HepG2 (cell line): Measurements from ENCODE around the gene HSD17B2. TPM values are rescaled to one million over a fixed set of nuclear protein-coding genes. Genes with fewer than 3 reads are reported as not detected.

Experiments used
- ELF3 ChIP-seq: IDR thresholded peaks from 2 replicates; pipeline ENCODE4 v1.6.1; 2016; ENCODE audit warnings: missing genetic modification reagents, missing compliant biosample characterization
- MAF1 ChIP-seq: sonication (generic); formaldehyde crosslinking; IDR thresholded peaks from 2 replicates; pipeline ENCODE4 v1.5.0; 2020; ENCODE audit warnings: missing genetic modification reagents, borderline replicate concordance
- MAFG ChIP-seq: sonication (generic); formaldehyde crosslinking; IDR thresholded peaks from 2 replicates; pipeline ENCODE4 v1.5.1; 2020; ENCODE audit warnings: mild to moderate bottlenecking, missing genetic modification reagents
- MTF2 ChIP-seq: sonication (generic); formaldehyde crosslinking; IDR thresholded peaks from 2 replicates; pipeline ENCODE4 v1.5.0; 2020; ENCODE audit warnings: missing genetic modification reagents, borderline replicate concordance
- NKX3-1 ChIP-seq: sonication (generic); formaldehyde crosslinking; IDR thresholded peaks from 2 replicates; pipeline ENCODE4 v1.5.0; 2020; ENCODE audit warnings: missing genetic modification reagents
- NPAS2 ChIP-seq: sonication (generic); formaldehyde crosslinking; IDR thresholded peaks from 2 replicates; pipeline ENCODE4 v1.8.0; 2022; ENCODE audit warnings: mild to moderate bottlenecking, missing genetic modification reagents, borderline replicate concordance
- PREB ChIP-seq: sonication (generic); formaldehyde crosslinking; IDR thresholded peaks from 2 replicates; pipeline ENCODE4 v1.4.0; 2020; ENCODE audit warnings: missing genetic modification reagents
- RAD21 ChIP-seq: fragments of 450-650 bp; formaldehyde crosslinking; IDR thresholded peaks from 2 replicates; pipeline ENCODE4 v1.5.0; 2020; ENCODE audit warnings: mild to moderate bottlenecking
- TFDP1 ChIP-seq: IDR thresholded peaks from 2 replicates; pipeline ENCODE4 v1.6.1; 2016; ENCODE audit warnings: missing compliant biosample characterization, missing genetic modification reagents, borderline replicate concordance
- TGIF2 ChIP-seq: IDR thresholded peaks from 2 replicates; pipeline ENCODE4 v1.6.1; 2016; ENCODE audit warnings: control low read depth, missing compliant biosample characterization
- TOPORS ChIP-seq: sonication (generic); formaldehyde crosslinking; IDR thresholded peaks from 2 replicates; pipeline ENCODE4 v1.8.0; 2023; ENCODE audit warnings: mild to moderate bottlenecking, missing genetic modification reagents
- ZBTB3 ChIP-seq: sonication (generic); formaldehyde crosslinking; IDR thresholded peaks from 2 replicates; pipeline ENCODE4 v1.4.0; 2020; ENCODE audit warnings: low read depth, mild to moderate bottlenecking, moderate library complexity, missing genetic modification reagents, borderline replicate concordance
- ZBTB34 ChIP-seq: sonication (generic); formaldehyde crosslinking; IDR thresholded peaks from 2 replicates; pipeline ENCODE4 v1.8.0; 2022; ENCODE audit warnings: mild to moderate bottlenecking, missing genetic modification reagents
- ZBTB8A ChIP-seq: sonication (generic); formaldehyde crosslinking; IDR thresholded peaks from 2 replicates; pipeline ENCODE4 v1.4.0; 2020; ENCODE audit warnings: mild to moderate bottlenecking, low read depth, missing genetic modification reagents, borderline replicate concordance
- ZNF180 ChIP-seq: sonication (generic); formaldehyde crosslinking; IDR thresholded peaks from 2 replicates; pipeline ENCODE4 v1.4.0; 2020; ENCODE audit warnings: low read depth, missing genetic modification reagents, borderline replicate concordance
- ZNF205 ChIP-seq: IDR thresholded peaks from 2 replicates; pipeline ENCODE4 v1.6.1; 2018; ENCODE audit warnings: missing biosample characterization, missing genetic modification reagents
- ZNF263 ChIP-seq: sonication (generic); formaldehyde crosslinking; IDR thresholded peaks from 2 replicates; pipeline ENCODE4 v1.4.0; 2020; ENCODE audit warnings: missing genetic modification reagents
- ZNF329 ChIP-seq: sonication (generic); formaldehyde crosslinking; IDR thresholded peaks from 2 replicates; pipeline ENCODE4 v1.9.0; 2021; ENCODE audit warnings: low read depth, mild to moderate bottlenecking, missing genetic modification reagents
- ZNF34 ChIP-seq: sonication (generic); formaldehyde crosslinking; IDR thresholded peaks from 2 replicates; pipeline ENCODE4 v1.4.0; 2020; ENCODE audit warnings: mild to moderate bottlenecking, missing genetic modification reagents, borderline replicate concordance
- ZNF589 ChIP-seq: sonication (generic); formaldehyde crosslinking; conservative IDR thresholded peaks from 2 replicates; pipeline ENCODE4 v1.8.0; 2022; ENCODE audit warnings: mild to moderate bottlenecking, moderate library complexity, missing genetic modification reagents
- ZNF616 ChIP-seq: sonication (generic); formaldehyde crosslinking; IDR thresholded peaks from 2 replicates; pipeline ENCODE4 v1.5.0; 2020; ENCODE audit warnings: low read depth, mild to moderate bottlenecking, missing genetic modification reagents
- ZNF639 ChIP-seq: conservative IDR thresholded peaks from 2 replicates; pipeline ENCODE4 v1.6.1; 2018; ENCODE audit warnings: missing genetic modification reagents
- ZNF703 ChIP-seq: sonication (generic); formaldehyde crosslinking; IDR thresholded peaks from 2 replicates; pipeline ENCODE4 v1.5.1; 2020; ENCODE audit warnings: missing genetic modification reagents, mild to moderate bottlenecking, moderate library complexity, borderline replicate concordance
- ZNF878 ChIP-seq: sonication (generic); formaldehyde crosslinking; IDR thresholded peaks from 2 replicates; pipeline ENCODE4 v1.8.1; 2023; ENCODE audit warnings: mild to moderate bottlenecking, missing genetic modification reagents, moderate library complexity
- polyA plus RNA-seq, 8 experiments: library from polyadenylated mRNA; depleted of rRNA in 3 of 8; stranded (reverse) in 7 of 8; unstranded in 1 of 8; fragments of >200 nt; fragmentation: Illumina TruSeq in 4 of 8; extraction: Trizol in 4 of 8; gene quantifications; 2 replicates each; pipeline versions ENCODE4 v1.2.1 to v1.2.3, GENCODE V29; 2011 to 2016; ENCODE audit warnings: low read depth in 4 of 8, missing spikeins in 1 of 8, mixed read lengths in 1 of 8; ENCODE audit not compliant: insufficient read depth in 1 of 8
- total RNA-seq, 5 experiments: library from RNA; depleted of rRNA; stranded (reverse); fragments of >200 nt; fragmentation: Illumina TruSeq; extraction: Trizol; gene quantifications; 2 replicates each; pipeline ENCODE4 v1.2.3, GENCODE V29; 2016; ENCODE audit warnings: low read depth in 1 of 5
- TF ChIP-seq, protein P1 (sequence below): sonication (generic); formaldehyde crosslinking; IDR thresholded peaks from 2 replicates; pipeline ENCODE4 v1.4.0; 2020; ENCODE audit warnings: mild to moderate bottlenecking, missing genetic modification reagents

Gene HSD17B2
- total and polyA plus RNA-seq, 2 of the 13 experiments (the other 11 are each of a cell fraction or from before 2014, with no cell fraction given): 26.3 to 69.3 TPM

DNA sequence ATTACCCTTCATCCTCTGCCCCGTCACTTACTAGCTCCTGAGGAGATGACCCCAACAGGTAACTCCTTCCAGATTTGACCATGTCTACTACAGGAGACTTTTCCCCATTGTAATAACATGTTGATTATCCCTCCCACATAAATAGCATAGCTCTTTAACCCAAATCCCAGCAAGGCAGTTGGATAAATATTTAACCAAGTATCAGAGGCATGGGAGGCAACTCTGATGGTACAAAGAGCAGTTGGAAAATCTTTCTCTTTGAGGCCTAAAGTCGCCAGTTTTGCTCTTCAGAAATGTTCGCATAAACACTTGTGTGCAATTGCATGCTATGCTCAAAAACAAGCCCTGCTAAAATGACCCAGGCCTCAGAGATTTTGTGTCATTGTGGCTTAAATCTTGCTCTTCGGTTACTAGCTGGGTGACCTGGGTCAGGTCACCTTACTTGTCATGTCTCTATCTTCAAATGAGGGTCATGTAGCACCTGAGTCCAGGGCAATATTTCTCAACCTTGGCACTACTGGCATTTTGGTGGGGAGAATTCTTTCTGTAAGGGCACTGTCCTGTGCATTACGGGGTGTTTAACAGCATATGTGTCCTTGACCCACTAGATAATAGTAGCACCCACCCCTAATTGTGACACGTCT is 48.8 kb downstream of the HSD17B2 start (continued):
- TF ChIP-seq ZNF34 (CRISPR knock-in tag): no peak
- TF ChIP-seq ZNF589: no peak
- TF ChIP-seq MAF1: no peak
- no peak for TF ChIP-seq TOPORS (CRISPR knock-in tag)
- no peak for TF ChIP-seq ZNF616 (CRISPR knock-in tag)
- no peak for TF ChIP-seq TGIF2 (CRISPR knock-in tag)
- 0 out of 2 replicates have a peak, but pooled peaks have one; percentile 26 for TF ChIP-seq ZBTB3 (CRISPR knock-in tag)
- TF ChIP-seq ZNF180 (CRISPR knock-in tag): no peak
- TF ChIP-seq ZNF263 (CRISPR knock-in tag): no peak
- no peak for TF ChIP-seq MTF2 (CRISPR knock-in tag)
- 0 out of 2 replicates have a peak, but pooled peaks have one; percentile 23 for TF ChIP-seq TFDP1
- TF ChIP-seq ZNF329 (CRISPR knock-in tag): no peak
- no peak for TF ChIP-seq MAFG
- no peak for TF ChIP-seq PREB (CRISPR knock-in tag)
- TF ChIP-seq ZBTB8A (CRISPR knock-in tag): no peak
- 0 out of 2 replicates have a peak, but pooled peaks have one; percentile 26 for TF ChIP-seq NKX3-1 (CRISPR knock-in tag)
- TF ChIP-seq ZBTB34 (CRISPR knock-in tag): no peak
- TF ChIP-seq ELF3 (CRISPR knock-in tag): no peak
- no peak for TF ChIP-seq RAD21 (CRISPR knock-in tag)
- no peak for TF ChIP-seq ZNF639
- TF ChIP-seq NPAS2: no peak
- TF ChIP-seq, protein P1, sequence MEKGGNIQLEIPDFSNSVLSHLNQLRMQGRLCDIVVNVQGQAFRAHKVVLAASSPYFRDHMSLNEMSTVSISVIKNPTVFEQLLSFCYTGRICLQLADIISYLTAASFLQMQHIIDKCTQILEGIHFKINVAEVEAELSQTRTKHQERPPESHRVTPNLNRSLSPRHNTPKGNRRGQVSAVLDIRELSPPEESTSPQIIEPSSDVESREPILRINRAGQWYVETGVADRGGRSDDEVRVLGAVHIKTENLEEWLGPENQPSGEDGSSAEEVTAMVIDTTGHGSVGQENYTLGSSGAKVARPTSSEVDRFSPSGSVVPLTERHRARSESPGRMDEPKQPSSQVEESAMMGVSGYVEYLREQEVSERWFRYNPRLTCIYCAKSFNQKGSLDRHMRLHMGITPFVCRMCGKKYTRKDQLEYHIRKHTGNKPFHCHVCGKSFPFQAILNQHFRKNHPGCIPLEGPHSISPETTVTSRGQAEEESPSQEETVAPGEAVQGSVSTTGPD (CRISPR knock-in tag): no peak
- no peak for TF ChIP-seq ZNF703 (CRISPR knock-in tag)
- TF ChIP-seq ZNF205 (CRISPR knock-in tag): no peak
- no peak for TF ChIP-seq ZNF878
